Stomach (tissue), 4 donors: ENCODE measurements around the gene SYT14.

ENCODE experiments used
- CTCF ChIP-seq, 7 experiments: fragments of 450-650 bp in 4 of 7; fragments of 200-600 bp in 3 of 7; sonication (generic) in 3 of 7; IDR thresholded peaks; one replicate each; pipeline ENCODE4 v1.5.1; 2016 to 2019; ENCODE audit warnings: antibody characterized with exemption in 7 of 7, control low read depth in 2 of 7, mild to moderate bottlenecking in 1 of 7
- EP300 ChIP-seq: sonication (generic); formaldehyde crosslinking; IDR thresholded peaks from one replicate; pipeline ENCODE4 v1.6.1; 2017; ENCODE audit warnings: antibody characterized with exemption
- POLR2A ChIP-seq, 4 donors: fragments of 450-650 bp; IDR thresholded peaks; one replicate each; pipeline ENCODE4 v1.6.1; 2016; ENCODE audit warnings: antibody characterized with exemption in 4 of 4, control low read depth in 2 of 4, mild to moderate bottlenecking in 1 of 4, moderate library complexity in 1 of 4
- POLR2AphosphoS5 ChIP-seq, 3 donors: sonication (generic); formaldehyde crosslinking; IDR thresholded peaks; one replicate each; pipeline ENCODE4 v1.6.1; 2016; ENCODE audit warnings: antibody characterized with exemption in 3 of 3

- TF ChIP-seq CTCF (IDR thresholded peaks at IDR 0.05) (no peak), POLR2AphosphoS5 (IDR thresholded peaks at IDR 0.05) (no peak), EP300 (no peak), POLR2A (IDR thresholded peaks at IDR 0.05) (no peak)
Observed at GRCh38 chr1:209983953-209984352, 45.9 kb downstream of the SYT14 start.
